ENCODE measurements around the gene DNAJB8.

DNA sequence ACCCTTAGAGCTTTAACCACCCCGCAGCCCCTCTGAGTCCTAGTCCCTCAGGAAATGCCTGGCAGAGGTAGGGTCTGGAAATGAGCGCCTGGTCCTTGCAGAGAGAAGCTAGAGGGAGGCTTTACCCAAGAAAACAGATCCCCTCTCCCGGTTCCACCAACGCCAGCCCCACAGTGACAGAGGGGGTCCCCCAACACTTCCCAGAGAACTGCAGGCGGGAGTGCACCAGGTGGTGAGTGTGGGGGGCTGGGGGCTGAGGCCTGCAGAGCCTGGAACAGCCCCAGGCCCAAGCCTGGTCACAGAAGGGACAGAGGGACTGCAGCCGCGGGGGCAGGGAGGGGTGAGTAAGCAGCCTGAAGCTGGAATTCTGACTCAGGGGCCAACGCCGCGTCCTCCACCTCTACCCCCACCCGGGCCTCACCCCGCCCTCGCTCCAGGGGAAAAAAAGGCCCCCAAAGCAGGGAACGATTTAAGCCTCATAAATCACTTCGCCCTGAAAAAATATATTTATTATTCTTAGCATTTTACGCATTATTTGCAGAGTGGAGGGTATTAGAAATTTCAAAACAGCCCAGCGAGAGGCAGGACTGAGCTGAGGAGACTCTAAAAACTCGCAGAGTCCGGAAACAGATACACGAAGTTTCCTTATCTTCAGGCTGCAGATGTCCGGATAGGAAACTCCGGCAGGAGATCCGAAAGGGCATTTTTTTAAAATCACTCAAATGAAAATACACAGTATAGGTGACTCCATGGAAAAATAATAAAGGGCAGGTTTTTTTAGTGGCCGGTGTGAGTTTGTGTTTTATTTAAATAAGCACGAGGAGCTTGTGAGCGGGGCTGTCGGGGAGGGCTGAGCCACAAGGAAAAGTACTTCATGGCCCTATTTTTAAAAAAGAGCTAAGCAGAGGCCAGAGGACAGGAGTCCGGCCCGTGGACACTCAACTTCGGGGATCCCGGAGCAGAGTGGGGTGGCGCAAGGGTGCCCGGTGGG lies 16.3 kb upstream of the DNAJB8 start:
- TF ChIP-seq POLR2A (IDR thresholded peaks at IDR 0.05): no peak
- TF ChIP-seq, protein P1, sequence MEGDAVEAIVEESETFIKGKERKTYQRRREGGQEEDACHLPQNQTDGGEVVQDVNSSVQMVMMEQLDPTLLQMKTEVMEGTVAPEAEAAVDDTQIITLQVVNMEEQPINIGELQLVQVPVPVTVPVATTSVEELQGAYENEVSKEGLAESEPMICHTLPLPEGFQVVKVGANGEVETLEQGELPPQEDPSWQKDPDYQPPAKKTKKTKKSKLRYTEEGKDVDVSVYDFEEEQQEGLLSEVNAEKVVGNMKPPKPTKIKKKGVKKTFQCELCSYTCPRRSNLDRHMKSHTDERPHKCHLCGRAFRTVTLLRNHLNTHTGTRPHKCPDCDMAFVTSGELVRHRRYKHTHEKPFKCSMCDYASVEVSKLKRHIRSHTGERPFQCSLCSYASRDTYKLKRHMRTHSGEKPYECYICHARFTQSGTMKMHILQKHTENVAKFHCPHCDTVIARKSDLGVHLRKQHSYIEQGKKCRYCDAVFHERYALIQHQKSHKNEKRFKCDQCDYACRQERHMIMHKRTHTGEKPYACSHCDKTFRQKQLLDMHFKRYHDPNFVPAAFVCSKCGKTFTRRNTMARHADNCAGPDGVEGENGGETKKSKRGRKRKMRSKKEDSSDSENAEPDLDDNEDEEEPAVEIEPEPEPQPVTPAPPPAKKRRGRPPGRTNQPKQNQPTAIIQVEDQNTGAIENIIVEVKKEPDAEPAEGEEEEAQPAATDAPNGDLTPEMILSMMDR (IDR thresholded peaks at IDR 0.05): no peak
